PFSK-1 (cell line): ENCODE data around the gene MTF1.

Experiments used
- FOXP2 ChIP-seq: optimal IDR thresholded peaks from 2 replicates; pipeline ENCODE3; 2011; ENCODE audit warnings: borderline replicate concordance, control low read depth, inconsistent platforms; ENCODE audit not compliant: insufficient read depth; ENCODE audit errors: extremely low read length, extremely low read depth
- POLR2AphosphoS5 ChIP-seq: IDR thresholded peaks from 2 replicates; pipeline ENCODE4 v1.6.1; 2012; ENCODE audit warnings: low read depth, mild to moderate bottlenecking, control low read depth, low read length, moderate library complexity
- SIN3A ChIP-seq: IDR thresholded peaks from 2 replicates; pipeline ENCODE4 v1.6.1; 2012; ENCODE audit warnings: mild to moderate bottlenecking, low read length, moderate library complexity, borderline replicate concordance; ENCODE audit not compliant: insufficient read depth
- TAF1 ChIP-seq: IDR thresholded peaks from 2 replicates; pipeline ENCODE4 v1.6.1; 2012; ENCODE audit warnings: low read length, control low read depth, borderline replicate concordance; ENCODE audit not compliant: insufficient read depth
- TF ChIP-seq, protein P1 (sequence below), 2 experiments: IDR thresholded peaks; 2 replicates each; pipeline versions ENCODE4 v1.6.1 to v1.8.0; 2011 to 2012; ENCODE audit warnings: low read depth in 2 of 2, low read length in 2 of 2, control low read depth in 1 of 2, inconsistent platforms in 1 of 2, mild to moderate bottlenecking in 1 of 2, moderate library complexity in 1 of 2; ENCODE audit not compliant: insufficient read depth in 1 of 2

DNA sequence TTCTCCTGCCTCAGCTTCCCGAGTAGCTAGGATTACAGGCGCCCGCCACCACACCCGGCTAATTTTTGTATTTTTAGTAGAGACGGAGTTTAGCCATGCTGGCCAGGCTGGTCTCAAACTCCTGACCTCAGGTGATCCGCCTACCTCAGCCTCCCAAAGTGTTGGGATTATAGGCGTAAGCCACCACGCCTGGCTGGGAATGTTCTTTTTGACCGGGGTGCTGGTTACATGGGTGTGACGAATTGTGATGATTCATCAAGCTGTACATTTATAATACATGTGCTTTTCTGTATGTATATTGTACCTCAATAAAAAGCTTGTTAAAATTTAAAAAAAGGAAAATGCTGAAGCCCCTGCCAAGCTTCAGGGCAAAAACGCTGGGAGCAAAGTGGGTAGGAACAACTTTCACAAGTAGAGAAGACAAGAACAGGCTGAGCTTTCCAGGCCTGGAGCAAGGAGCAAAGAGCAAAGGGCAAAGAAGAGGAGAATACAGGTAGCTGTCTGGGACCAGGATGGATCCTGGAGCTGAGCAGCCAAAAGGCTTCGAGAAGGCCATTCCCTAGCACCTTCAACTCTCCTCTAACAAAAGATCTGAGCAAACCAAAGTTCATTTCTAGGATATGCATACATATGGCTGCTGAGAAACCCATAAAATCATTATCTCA lies 30.9 kb downstream of the MTF1 start:
- no peak for TF ChIP-seq SIN3A
- no peak for TF ChIP-seq POLR2AphosphoS5
- TF ChIP-seq TAF1, result no peak
- TF ChIP-seq, protein P1, sequence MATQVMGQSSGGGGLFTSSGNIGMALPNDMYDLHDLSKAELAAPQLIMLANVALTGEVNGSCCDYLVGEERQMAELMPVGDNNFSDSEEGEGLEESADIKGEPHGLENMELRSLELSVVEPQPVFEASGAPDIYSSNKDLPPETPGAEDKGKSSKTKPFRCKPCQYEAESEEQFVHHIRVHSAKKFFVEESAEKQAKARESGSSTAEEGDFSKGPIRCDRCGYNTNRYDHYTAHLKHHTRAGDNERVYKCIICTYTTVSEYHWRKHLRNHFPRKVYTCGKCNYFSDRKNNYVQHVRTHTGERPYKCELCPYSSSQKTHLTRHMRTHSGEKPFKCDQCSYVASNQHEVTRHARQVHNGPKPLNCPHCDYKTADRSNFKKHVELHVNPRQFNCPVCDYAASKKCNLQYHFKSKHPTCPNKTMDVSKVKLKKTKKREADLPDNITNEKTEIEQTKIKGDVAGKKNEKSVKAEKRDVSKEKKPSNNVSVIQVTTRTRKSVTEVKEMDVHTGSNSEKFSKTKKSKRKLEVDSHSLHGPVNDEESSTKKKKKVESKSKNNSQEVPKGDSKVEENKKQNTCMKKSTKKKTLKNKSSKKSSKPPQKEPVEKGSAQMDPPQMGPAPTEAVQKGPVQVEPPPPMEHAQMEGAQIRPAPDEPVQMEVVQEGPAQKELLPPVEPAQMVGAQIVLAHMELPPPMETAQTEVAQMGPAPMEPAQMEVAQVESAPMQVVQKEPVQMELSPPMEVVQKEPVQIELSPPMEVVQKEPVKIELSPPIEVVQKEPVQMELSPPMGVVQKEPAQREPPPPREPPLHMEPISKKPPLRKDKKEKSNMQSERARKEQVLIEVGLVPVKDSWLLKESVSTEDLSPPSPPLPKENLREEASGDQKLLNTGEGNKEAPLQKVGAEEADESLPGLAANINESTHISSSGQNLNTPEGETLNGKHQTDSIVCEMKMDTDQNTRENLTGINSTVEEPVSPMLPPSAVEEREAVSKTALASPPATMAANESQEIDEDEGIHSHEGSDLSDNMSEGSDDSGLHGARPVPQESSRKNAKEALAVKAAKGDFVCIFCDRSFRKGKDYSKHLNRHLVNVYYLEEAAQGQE (IDR thresholded peaks at IDR 0.05; ENCODE audit: insufficient read depth in 1 of 2, low read depth in 2 of 2, low read length in 2 of 2), result no peak
- TF ChIP-seq FOXP2, result no peak
